A673 (cell line): Measurements from ENCODE around the gene PCBP3. TPM values are rescaled to one million over a fixed set of nuclear protein-coding genes. Genes with fewer than 3 reads are reported as not detected.

Source experiments
- BruUV-seq: library from RNA; stranded (reverse); fragments of 400-500 nt; replicated peaks from 2 replicates; lab custom pipeline; 2021; lab: Mats Ljungman, UMichigan
- CTCF ChIA-PET: fragments of 300-600 bp; sonication (Branson Sonifier 250); formaldehyde crosslinking; loops from one replicate; lab custom pipeline; 2022; ENCODE audit warnings: antibody characterized with exemption; lab: Charles Lee
- POLR2A ChIA-PET: fragments of 300-600 bp; sonication (Branson Sonifier 250); formaldehyde crosslinking; loops from one replicate; lab custom pipeline; 2022; ENCODE audit warnings: antibody characterized with exemption; ENCODE audit not compliant: low non-redundant PET; lab: Charles Lee
- DNase-seq: peaks from one replicate; pipeline ENCODE4 v3.0.0-alpha.2; 2015; ENCODE audit warnings: low spot score
- H3K27ac ChIP-seq: fragments of 200-600 bp; sonication (generic); 2 replicates; pipeline ENCODE4 v1.5.1; 2016; ENCODE audit warnings: mixed run types, low read depth, mild to moderate bottlenecking, mixed read lengths, antibody characterized with exemption, low read length; ENCODE audit not compliant: poor library complexity, severe bottlenecking
- H3K27me3 ChIP-seq: fragments of 200-600 bp; sonication (generic); replicated peaks from 2 replicates; pipeline ENCODE4 v1.6.1; 2017; ENCODE audit warnings: mixed run types, low read depth, mild to moderate bottlenecking, mixed read lengths, antibody characterized with exemption, low read length; ENCODE audit not compliant: insufficient read depth, poor library complexity
- H3K36me3 ChIP-seq: fragments of 200-600 bp; sonication (generic); 2 replicates; pipeline ENCODE4 v1.6.1; 2016; ENCODE audit warnings: mixed run types, mild to moderate bottlenecking, mixed read lengths, antibody characterized with exemption, low read length; ENCODE audit not compliant: insufficient read depth, poor library complexity, severe bottlenecking
- H3K4me1 ChIP-seq: fragments of 200-600 bp; sonication (generic); 2 replicates; pipeline ENCODE4 v1.6.1; 2017; ENCODE audit warnings: mixed run types, mild to moderate bottlenecking, mixed read lengths, antibody characterized with exemption, low read length; ENCODE audit not compliant: insufficient read depth, poor library complexity, severe bottlenecking
- H3K4me3 ChIP-seq: fragments of 200-600 bp; sonication (generic); 2 replicates; pipeline ENCODE4 v1.5.1; 2016; ENCODE audit warnings: low read depth, mixed run types, mild to moderate bottlenecking, mixed read lengths, low read length; ENCODE audit not compliant: poor library complexity, severe bottlenecking
- H3K9me3 ChIP-seq: fragments of 200-600 bp; sonication (generic); 2 replicates; pipeline ENCODE4 v1.6.1; 2016; ENCODE audit warnings: mixed run types, low read depth, mild to moderate bottlenecking, mixed read lengths, antibody characterized with exemption, low read length; ENCODE audit not compliant: poor library complexity, severe bottlenecking
- CTCF ChIP-seq: fragments of 300-800, 200-600 bp; sonication (generic); conservative IDR thresholded peaks from 2 replicates; pipeline ENCODE4 v1.5.1; 2017; ENCODE audit warnings: low read depth, mild to moderate bottlenecking, antibody characterized with exemption, low read length, moderate library complexity, mixed read lengths
- EZH2 ChIP-seq: fragments of 200-600 bp; sonication (generic); IDR thresholded peaks from 2 replicates; pipeline ENCODE4 v1.6.1; 2017; ENCODE audit warnings: borderline replicate concordance, low read depth, mild to moderate bottlenecking, mixed read lengths, antibody characterized with exemption, low read length; ENCODE audit not compliant: poor library complexity, severe bottlenecking
- intact Hi-C: fragments of 100-400 bp; cut with micrococcal nuclease; formaldehyde crosslinking; loops from one replicate; pipeline ENCODE4 v1.10.0; 2022; ENCODE audit not compliant: unreplicated experiment
- total RNA-seq: library from RNA; stranded (reverse); gene quantifications from 2 replicates; pipeline ENCODE4 v1.2.3, GENCODE V29; 2021

Gene PCBP3
- total RNA-seq, 1 experiment from 2014 or later: 25.6 TPM

DNA sequence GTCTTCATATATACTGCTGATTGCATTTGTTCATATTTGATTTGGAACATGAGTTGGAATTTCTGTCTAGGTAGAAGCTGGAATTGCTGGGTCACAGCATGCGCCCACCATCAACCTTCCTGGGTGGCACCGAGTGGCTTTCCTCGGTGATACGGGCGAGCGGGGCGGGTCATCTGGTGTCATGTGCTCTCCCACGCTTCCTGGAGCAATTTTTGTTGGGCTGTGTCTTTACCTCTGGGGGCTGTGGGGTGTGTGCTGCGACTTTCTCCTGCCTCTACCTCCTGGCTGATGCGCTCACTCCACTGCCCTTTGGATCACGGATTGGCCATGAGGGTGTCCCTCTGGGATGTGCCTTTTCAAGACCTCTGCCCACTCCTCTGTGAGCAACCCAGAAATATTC is 229.4 kb downstream of the PCBP3 start:
- intact Hi-C loops: no loop called here
- Histone ChIP-seq H3K27ac (no peak overlapping the region), H3K27me3 (no peaks in the 10 kb centered on the region), H3K9me3 (no peaks in the 10 kb centered on the region), H3K4me3 (no peak overlapping the region), H3K36me3 (no peaks in the 10 kb centered on the region), H3K4me1 (peaks cover 11% of the 10 kb centered on the region)
- TF ChIP-seq EZH2 (no peak), CTCF (no peak)
- ChIA-PET CTCF (no interaction called here), POLR2A (no interaction called here)
- DNase-seq: no peak
- BruUV-seq: no TSS peak

GRCh38 chr21:45873418-45873817 is 229.9 kb downstream of the PCBP3 start:
- CTCF ChIA-PET: no interaction called here
- POLR2A ChIA-PET: no interaction called here
- H3K27me3 ChIP-seq: no peaks in the 10 kb centered on the region

GRCh38 chr21:45873866-45874265 is 230.3 kb downstream of the PCBP3 start:
- Histone ChIP-seq H3K9me3 (no peaks in the 10 kb centered on the region), H3K4me1 (peaks cover 11% of the 10 kb centered on the region), H3K27me3 (no peaks in the 10 kb centered on the region), H3K36me3 (no peaks in the 10 kb centered on the region), H3K4me3 (no peak overlapping the region), H3K27ac (no peak overlapping the region)
- no peak for DNase-seq
- ChIA-PET CTCF (no interaction called here), POLR2A (no interaction called here)
- intact Hi-C loops: no loop called here
- TF ChIP-seq EZH2: no peak
- no peak for TF ChIP-seq CTCF
- no TSS peak for BruUV-seq

More at GRCh38 chr21:45873418-45873817, 229.9 kb downstream of the PCBP3 start:
- Histone ChIP-seq H3K4me1 (peaks cover 11% of the 10 kb centered on the region), H3K4me3 (no peak overlapping the region), H3K36me3 (no peaks in the 10 kb centered on the region), H3K9me3 (no peaks in the 10 kb centered on the region), H3K27ac (no peak overlapping the region)
- TF ChIP-seq CTCF (no peak), EZH2 (no peak)
- DNase-seq: no peak
- intact Hi-C loops: no loop called here
- BruUV-seq: no TSS peak
